HG03460 (cell line): ENCODE measurements around the gene WNT5B.

Experiments
- ATAC-seq: cut with Tn5 transposase; IDR thresholded peaks from one replicate; pipeline ENCODE4 v1.9.1; 2021; ENCODE audit not compliant: unreplicated experiment

Gene WNT5B

DNA sequence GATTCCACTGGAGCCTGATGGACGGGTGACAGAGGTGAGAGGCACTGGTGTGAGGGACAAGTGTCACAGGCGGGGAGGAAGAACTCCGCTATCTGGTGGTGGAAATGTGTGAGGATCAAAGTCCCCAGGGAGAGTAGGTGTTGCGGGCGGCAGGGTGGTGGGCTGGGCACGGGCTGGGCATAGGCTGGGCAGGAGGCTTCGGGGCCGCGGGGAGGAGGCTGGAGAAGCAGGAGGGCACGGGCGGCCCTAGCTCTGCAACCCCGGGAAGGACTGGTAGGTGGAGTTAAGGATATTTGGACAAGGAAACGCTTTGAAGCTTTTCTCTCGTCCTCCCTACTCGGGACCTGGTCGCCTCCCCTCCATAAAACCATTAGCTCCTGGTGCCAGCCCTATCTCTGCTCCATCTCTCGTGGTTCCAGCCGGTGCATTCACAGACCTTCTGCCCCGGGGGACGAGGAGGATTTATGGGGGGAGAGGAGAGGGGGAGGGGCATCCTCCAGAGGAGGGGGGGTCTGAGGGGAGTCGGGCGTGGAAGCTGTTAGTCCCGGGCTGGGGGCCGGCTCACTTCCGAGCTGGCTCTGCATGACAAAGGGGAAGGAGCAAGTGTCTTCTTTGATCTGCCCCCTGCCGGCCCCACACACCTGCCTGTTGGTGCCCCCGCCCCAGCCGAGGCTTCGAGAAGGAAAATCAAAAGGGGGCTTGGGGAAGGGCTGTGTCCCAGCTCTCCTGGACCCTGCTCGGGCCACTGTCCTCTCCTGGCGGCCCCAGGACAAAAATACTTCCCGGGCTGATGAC lies 504 bp downstream of the WNT5B start:
- ATAC-seq, result no peak

DNA sequence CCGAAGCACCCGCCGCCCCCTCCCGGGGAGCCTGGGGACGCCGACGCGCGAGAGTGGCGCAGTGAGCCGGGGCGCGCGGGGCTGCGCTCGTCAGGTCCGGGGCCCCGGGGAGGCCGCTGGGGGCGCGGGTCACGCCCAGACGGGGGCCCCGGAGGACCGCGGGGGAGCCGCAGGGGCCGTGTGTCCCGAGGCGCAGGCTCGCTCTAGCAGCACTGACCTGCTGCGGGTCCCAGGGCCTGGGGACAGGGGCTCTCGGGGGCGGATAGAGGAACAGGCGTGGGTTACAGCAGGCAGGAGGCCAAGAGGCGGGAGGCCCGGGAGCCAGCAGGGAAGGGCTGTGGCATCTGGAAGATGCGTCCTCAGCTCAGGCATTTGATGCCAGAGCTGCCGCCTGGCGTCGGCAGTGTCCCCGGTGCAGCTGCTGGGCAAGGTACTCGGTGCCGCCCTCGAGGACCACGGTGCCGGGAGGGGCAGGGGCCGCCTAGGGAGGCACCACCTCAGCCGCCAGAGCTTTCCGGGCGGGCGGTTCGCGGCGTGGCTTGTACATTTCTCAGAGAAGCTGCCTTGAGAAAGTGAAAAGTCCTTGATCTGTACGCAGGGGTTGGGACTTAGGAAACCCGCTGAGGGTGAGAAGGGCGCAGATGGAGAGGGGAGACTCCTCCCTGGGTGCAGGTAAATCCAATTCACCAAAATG lies 1.2 kb downstream of the WNT5B start:
- no peak for ATAC-seq

DNA sequence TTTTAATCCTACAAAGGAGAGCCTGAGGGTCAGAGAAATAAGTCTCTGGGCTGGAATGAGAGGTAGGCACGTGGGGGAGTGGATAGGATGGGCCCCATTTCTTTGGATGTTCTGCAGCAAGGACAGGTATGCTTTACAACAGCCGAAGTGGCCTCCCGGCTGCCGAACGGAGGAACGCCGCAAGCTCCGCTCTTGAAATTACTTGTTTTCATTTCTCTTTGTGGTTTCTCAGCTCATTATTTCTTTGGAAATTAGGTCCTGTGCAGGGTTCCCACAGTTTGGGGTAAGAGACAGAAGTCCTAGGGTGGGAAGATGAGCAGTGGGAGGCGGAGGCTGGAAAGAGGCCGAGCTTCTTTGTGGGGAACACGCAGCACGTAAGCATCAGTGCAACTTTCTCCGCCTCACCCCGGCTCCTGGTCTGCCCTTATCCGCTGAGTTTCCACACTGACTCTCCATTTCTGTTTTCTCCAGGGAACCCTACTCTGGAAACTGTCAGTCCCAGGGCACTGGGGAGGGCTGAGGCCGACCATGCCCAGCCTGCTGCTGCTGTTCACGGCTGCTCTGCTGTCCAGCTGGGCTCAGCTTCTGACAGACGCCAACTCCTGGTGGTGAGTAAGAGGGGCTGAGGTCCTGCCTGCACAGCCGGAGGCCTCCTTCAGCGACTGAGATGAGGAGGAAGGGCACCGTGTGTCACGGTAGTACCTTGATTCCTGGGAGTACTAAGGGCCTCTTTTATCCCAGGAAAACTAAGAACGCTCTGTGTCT lies 2.0 kb downstream of the WNT5B start:
- ATAC-seq, result no peak

DNA sequence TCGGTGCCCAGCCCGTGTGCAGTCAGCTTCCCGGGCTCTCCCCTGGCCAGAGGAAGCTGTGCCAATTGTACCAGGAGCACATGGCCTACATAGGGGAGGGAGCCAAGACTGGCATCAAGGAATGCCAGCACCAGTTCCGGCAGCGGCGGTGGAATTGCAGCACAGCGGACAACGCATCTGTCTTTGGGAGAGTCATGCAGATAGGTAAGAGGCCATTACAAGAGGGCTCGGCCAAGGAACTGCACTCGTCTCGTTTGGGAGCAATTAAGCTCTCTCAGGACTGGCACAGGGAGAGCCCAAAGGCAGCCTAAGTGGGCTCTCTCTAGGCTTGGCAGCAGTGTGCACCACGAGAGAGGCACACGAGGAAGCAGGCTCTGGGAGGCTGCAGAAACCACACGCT lies 3.7 kb downstream of the WNT5B start:
- no peak for ATAC-seq

DNA sequence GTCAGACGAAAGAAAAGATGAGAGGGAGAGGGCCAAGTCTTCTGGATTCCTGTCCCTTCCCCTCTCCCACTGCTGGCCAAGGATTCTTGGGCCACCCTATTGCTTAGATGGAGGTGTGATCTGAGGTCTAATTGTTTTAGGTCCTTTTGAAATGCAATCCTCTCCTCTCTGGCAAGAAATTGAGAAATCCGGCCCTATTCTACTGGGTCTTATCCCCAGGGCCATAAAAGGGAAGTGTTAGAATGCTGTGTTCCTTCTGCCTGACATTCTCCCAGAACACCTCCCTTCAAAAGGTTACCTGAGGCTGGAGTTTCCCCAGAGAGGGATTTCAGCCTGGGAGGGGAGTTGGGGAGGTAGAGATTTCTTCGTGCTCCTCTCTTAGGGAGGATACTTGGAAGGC lies 4.4 kb downstream of the WNT5B start:
- ATAC-seq, result no peak

DNA sequence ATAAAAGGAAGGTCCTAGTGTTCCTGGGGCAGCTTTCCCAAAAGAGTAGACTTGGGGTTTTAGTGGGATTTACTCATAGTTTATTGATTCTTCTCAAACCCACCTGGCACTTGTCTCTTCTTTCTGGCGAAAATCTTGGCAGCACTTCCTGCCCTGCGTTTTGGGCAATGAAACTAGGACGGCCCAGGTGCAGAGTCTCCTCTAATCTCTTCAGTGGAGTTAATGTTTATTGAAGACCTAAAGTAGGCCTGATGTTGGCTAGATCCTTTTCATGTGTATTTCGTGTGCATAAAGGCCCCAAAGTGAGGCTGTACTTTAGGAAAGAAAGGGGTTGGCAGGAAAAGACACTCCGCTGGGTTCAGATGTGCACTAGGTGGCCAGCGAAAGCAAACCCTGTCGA lies 5.1 kb downstream of the WNT5B start:
- ATAC-seq, result no peak

DNA sequence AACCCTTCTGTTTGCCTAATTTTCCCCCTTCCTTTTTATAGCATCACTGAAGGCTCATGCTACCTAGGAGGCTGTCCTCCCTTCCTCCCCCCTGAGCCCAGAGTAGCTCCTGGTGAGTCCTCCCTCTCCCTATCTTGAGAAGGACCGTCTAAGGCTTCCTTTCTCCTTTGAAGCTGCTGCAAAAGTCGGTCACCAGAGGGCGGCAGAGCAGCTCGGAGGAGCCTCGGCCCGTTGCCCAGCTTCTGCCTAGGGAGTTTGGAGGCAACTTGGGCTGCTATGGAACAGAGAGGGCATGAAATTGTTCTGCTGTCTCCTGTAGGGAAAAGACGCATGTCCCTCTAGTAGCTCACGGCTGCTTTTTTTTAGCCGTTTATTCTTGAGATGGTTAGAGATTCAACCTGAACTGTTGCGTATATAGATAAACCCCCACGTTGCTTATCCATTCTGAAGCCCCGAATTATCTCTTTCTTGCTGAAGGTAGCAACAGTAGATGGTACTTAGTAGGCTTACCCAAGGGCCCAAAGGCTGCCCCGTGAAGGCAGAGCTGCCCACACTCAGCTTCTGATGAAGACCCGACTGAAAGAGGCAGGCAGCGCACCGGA lies 5.7 kb downstream of the WNT5B start:
- no peak for ATAC-seq

DNA sequence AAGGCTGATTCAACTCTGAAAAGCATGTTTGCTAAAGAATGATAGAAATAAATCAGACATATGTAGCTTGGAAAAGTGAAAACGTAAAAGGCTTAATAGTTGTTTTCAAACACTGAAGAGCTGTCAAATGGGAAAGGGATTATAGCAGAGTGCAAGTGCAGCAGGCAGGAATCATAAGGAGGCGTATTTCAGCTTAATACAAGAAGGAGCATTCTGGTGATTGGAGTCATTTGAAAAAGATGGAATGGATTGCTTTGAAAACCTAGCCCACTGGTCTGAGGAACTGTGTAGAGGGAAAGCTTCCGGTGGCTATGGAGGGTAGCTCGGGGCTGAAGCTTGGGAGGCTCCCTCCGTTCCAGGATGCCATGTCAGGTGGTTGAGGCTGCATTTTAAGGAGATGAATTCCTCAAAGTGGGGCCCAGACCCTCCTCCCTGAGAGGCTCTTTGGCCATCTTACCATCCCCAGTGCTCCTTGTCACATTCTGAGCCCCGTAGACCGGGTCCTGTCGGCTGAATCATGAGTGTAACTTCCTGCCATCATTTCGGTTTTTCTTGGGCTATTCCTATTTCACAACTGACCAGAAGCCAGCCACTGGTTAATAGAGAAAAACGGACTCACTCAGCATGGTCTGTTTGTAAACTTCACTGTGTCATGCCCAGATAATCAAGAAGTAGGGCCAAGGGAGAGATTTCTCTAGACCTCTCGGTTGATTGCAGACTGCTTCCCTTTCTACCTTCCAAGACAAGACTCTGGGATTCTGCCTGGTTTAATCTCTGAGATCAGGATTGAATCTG lies 6.5 kb downstream of the WNT5B start:
- no peak for ATAC-seq

DNA sequence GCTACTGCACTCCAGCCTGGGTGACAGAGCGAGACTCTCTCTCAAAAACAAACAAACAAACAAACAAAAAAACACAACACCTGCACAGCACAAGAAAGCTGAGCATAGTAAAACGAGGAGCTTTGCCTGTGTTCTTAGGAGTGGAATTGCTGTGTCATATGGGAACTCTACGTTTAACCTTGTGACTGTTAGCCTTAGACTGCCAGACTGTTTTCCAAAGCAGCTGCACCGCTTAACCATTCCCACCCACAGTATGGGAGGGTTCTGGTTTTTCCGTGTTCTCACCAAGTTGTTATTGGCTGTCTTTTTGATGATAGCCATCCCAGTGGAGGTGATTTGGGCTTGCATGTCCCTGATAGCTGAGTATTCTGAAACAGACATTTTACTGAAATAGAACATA lies 9.2 kb downstream of the WNT5B start:
- ATAC-seq, result no peak

DNA sequence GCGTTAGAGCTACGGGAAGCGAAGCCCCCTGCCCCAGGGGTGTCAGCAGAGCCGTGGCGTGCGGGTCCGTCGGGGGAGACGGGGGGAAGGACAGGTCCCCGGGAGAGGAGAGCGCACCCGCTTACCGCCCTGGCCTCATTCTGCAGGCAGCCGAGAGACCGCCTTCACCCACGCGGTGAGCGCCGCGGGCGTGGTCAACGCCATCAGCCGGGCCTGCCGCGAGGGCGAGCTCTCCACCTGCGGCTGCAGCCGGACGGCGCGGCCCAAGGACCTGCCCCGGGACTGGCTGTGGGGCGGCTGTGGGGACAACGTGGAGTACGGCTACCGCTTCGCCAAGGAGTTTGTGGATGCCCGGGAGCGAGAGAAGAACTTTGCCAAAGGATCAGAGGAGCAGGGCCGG lies 10.5 kb downstream of the WNT5B start:
- ATAC-seq, result no peak

DNA sequence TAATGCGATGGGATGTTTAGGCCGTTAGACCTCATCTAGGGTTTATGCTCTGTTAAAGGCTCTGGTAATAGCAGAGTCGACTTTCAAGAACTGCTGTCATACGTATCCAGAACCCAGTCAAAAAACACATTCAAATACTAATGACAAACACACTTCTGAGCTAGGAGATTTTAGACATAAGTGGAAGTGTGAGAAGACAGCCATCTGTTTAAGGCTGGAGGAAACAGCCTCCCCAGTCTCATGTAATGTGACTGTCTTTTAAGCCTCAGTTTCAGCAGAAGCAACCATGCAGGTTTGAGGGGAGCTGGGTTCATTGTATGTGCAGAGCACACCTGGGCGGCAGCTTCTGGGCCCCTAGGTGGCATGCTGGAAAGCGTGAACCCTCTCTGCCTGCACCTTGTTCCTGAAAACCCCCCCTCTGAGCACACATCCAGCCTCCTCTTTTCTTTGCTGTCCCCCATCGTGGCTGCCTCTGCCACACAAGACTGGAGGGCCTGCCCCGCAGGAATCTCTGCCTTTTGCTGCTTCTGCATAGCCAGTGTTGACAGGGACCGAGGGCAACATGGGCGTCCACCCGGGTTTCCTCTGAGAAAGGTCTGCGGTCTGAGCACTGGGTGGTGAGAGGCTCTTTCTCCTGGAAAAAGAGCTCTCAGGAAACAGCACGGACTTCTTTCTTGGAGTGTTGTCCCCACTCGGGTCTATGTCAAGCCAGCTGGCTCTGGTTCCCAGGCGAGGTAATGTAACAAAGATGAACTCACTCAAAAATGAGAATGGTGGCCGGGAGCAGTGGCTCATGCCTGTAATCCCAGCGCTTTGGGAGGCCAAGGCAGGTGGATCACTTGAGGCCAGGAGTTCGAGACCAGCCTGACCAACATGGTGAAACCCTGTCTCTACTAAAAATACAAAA lies 11.6 kb downstream of the WNT5B start:
- ATAC-seq, result no peak

DNA sequence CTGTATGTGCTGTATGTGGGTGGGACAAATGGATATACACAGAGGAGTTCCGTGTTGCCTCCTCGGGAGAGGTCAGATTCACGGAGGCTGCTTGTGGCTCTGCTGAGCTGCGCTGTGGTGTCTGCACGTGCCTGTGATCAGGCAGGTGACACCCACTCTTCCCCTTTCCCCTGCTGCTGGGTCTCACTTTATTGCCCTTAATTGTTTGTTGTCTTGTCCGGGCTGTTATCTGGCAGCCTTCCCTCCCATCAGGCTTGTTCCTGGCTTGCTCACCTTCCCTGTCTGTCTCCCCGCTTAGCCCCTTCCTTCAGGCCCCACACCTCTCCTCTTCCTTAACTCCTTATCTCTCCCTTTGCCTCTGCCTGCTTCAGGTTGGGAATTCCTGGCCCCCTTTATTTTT lies 13.5 kb downstream of the WNT5B start:
- no peak for ATAC-seq

DNA sequence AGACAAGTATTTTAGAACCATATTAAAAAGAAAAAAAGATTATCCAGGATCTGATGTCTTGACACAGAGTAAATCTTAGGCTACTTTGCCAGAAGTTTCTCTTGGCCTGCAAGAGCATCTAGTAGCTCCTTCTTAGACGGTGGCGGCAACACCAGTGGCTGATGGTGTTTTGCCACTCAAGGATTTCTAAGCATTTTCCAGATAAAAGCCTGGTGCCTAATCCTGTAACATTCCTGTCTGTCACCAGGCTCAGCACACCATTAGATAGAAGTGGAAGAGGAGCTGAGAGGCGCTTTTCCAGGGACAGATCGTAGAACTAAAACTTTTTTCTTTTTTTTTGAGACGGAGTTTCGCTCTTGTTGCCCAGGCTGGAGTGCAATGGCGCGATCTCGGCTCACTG lies 14.0 kb downstream of the WNT5B start:
- no peak for ATAC-seq

DNA sequence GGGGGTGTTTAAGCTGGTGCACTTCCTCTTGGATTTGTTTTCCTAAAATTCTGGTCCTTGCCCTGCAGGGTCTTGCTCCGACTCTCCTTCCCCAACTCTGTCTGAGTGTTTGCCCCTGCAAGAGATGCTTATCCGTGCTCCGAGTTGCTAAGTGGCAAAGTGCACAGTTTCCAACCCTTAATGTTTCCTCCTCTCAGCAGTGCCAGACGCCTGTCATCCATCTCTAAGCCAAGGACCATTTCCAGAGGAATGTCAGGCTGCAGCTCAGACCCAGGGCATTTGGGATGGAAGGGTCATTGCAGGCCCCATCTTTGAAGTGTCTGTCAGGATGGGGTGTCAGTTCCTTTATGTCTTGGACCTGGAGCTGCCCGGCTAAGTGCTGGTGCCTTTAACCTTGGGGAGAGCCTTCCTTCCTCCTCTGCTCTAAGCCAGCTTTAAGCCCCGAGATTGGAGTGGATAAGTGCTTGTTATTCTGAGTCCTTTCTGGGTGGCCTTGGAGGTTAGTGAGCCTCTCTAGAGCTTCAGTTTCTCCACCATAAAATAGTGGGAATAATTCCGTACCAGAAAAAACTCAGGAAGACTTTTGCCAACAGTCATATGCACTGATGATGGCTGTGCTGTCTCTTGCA lies 15.0 kb downstream of the WNT5B start:
- ATAC-seq, result no peak

DNA sequence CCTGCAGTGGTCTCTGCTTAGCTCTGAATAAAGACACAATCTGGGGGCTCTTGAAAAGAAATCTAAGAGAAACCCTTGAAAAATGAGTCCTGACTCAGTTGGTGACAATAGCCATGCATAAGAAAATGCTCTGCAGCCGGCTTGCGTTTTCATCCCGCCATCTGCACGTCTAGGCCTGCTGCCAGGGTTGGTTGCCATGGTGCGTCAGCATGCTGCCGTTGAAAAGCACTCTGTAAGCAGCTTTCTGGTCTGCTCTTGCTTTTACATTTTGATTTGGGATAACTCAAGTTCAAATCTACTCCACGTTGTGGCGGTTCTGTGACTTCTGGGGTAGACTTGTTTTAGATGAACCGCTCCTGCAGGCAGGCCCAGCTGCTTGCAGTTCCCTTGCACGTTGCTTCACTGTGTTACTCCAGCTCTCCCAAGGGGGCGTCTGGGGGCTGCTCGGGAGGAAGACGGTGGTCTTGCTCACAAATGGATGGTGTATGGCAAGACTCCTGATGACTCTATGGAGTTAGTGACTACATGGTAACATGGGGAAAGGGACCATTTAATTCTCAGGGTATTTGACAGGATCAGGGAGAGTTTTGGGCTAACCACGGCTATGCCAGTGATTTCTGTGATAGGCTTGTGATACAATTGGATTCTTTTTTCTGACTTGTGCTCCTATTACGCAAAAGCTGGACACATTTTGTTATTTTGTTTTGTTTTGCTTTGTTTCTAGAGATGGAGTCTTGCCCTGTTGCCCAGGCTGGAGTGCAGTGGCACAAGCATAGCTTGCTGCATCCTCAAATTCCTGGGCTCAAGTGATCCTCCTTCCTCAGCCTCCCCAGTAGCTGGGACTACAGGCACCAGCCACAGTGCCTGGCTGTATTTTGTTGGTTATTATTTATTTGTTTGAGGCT lies 15.8 kb downstream of the WNT5B start:
- no peak for ATAC-seq

DNA sequence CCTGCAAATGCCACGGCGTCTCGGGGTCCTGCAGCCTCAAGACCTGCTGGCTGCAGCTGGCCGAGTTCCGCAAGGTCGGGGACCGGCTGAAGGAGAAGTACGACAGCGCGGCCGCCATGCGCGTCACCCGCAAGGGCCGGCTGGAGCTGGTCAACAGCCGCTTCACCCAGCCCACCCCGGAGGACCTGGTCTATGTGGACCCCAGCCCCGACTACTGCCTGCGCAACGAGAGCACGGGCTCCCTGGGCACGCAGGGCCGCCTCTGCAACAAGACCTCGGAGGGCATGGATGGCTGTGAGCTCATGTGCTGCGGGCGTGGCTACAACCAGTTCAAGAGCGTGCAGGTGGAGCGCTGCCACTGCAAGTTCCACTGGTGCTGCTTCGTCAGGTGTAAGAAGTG lies 16.8 kb downstream of the WNT5B start:
- no peak for ATAC-seq

DNA sequence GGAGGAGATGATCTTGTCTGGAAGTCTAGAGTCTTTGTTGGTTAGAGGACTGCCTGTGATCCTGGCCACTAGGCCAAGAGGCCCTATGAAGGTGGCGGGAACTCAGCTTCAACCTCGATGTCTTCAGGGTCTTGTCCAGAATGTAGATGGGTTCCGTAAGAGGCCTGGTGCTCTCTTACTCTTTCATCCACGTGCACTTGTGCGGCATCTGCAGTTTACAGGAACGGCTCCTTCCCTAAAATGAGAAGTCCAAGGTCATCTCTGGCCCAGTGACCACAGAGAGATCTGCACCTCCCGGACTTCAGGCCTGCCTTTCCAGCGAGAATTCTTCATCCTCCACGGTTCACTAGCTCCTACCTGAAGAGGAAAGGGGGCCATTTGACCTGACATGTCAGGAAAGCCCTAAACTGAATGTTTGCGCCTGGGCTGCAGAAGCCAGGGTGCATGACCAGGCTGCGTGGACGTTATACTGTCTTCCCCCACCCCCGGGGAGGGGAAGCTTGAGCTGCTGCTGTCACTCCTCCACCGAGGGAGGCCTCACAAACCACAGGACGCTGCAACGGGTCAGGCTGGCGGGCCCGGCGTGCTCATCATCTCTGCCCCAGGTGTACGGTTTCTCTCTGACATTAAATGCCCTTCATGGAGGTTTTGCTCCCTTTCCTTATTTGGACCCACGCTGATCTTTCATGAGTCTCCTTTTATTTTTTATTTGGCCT lies 17.7 kb downstream of the WNT5B start:
- ATAC-seq, result no peak

DNA sequence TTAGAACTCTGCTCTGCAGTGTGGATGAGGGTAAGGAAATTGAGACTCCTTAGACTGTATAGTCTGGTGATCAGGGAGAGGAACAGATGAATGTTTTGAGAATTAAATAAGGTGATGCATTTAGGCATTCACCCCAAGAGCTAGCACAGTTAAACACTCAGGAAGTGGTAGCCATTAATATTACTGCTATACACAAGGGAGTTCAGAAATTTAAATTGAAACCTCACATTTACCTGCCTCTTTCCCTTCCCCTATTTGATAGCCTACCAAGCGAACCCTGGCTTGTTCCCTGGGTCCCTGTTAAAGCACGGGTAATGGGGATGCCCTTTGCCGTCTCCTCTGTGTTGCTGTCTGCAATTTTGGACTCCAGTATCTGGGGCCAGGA lies 18.2 kb downstream of the WNT5B start:
- no peak for ATAC-seq
